Measurements from ENCODE around the gene MIB2. TPM values are rescaled to one million over a fixed set of nuclear protein-coding genes. Genes with fewer than 3 reads are reported as not detected.

Gene MIB2
- total RNA-seq, 1 donor from 2014 or later: 7.5 TPM

GRCh38 chr1:1601564-1602303 is 13.6 kb upstream of the MIB2 start:
- Histone ChIP-seq H3F3A (ENCODE audit: low read depth) (peaks cover 17% of the 10 kb centered on the region), H3K79me2 (ENCODE audit: low read depth) (no peaks in the 10 kb centered on the region), H3K27me3 (peaks cover 70% of the 10 kb centered on the region), H3K9me3 (ENCODE audit: low read depth) (no peaks in the 10 kb centered on the region), H2AFZ (replicated peaks) (no peak overlapping the region), H4K20me1 (ENCODE audit: low read depth) (peaks cover 21% of the 10 kb centered on the region), H3K4me1 (peaks cover 10% of the 10 kb centered on the region), H3K4me2 (no peak overlapping the region), H3K36me3 (no peaks in the 10 kb centered on the region), H3K27ac (no peak overlapping the region), H3K4me3 (no peak overlapping the region), H3K9ac (no peak overlapping the region)
- peaks cover 9% of the 10 kb centered on the region for H3K4me1 Mint-ChIP-seq
- TF ChIP-seq CTCF (IDR thresholded peaks at IDR 0.05): no peak
- no peak for TF ChIP-seq EZH2 (IDR thresholded peaks at IDR 0.05)
- TF ChIP-seq EZH2phosphoT487 (IDR thresholded peaks at IDR 0.05): no peak
- H3K27ac Mint-ChIP-seq: no peak overlapping the region
- peaks cover 16% of the 10 kb centered on the region for H3K27me3 Mint-ChIP-seq (ENCODE audit: insufficient read depth, low read depth)
- H3K36me3 Mint-ChIP-seq: no peaks in the 10 kb centered on the region
- peak overlapping the region; percentile 13 for H3K4me3 Mint-ChIP-seq
- no peak for DNase-seq (ENCODE audit: low spot score)
- no peaks in the 10 kb centered on the region for H3K9me3 Mint-ChIP-seq

- no peak overlapping the region for H3K4me3 ChIP-seq
- peaks cover 63% of the 10 kb centered on the region for H3K27me3 ChIP-seq
- TF ChIP-seq EZH2 (IDR thresholded peaks at IDR 0.05) (no peak), EZH2phosphoT487 (IDR thresholded peaks at IDR 0.05) (no peak), CTCF (IDR thresholded peaks at IDR 0.05) (no peak)
- H3K4me1 ChIP-seq: peaks cover 6% of the 10 kb centered on the region
- no peak overlapping the region for H3K27ac ChIP-seq
- H3K4me1 Mint-ChIP-seq: peaks cover 9% of the 10 kb centered on the region
- no peaks in the 10 kb centered on the region for H3K79me2 ChIP-seq (ENCODE audit: low read depth)
- no peak overlapping the region for H3K4me2 ChIP-seq
- H2AFZ ChIP-seq (replicated peaks): no peak overlapping the region
- DNase-seq (ENCODE audit: low spot score): no peak
- H4K20me1 ChIP-seq (ENCODE audit: low read depth): peaks cover 21% of the 10 kb centered on the region
- H3K36me3 ChIP-seq: no peaks in the 10 kb centered on the region
- H3K36me3 Mint-ChIP-seq: no peaks in the 10 kb centered on the region
- H3K4me3 Mint-ChIP-seq: peak overlapping the region; percentile 13
- H3F3A ChIP-seq (ENCODE audit: low read depth): peaks cover 16% of the 10 kb centered on the region
- no peaks in the 10 kb centered on the region for H3K9me3 Mint-ChIP-seq
- H3K27ac Mint-ChIP-seq: no peak overlapping the region
- no peaks in the 10 kb centered on the region for H3K9me3 ChIP-seq (ENCODE audit: low read depth)
- H3K27me3 Mint-ChIP-seq (ENCODE audit: insufficient read depth, low read depth): peaks cover 16% of the 10 kb centered on the region
- H3K9ac ChIP-seq: no peak overlapping the region
Measured at GRCh38 chr1:1602304-1602967, 12.9 kb upstream of the MIB2 start.

GRCh38 chr1:1602968-1603506 is 12.3 kb upstream of the MIB2 start:
- H3K27ac Mint-ChIP-seq: no peak overlapping the region
- no peak overlapping the region for H3K4me3 Mint-ChIP-seq
- H4K20me1 ChIP-seq (ENCODE audit: low read depth): peaks cover 18% of the 10 kb centered on the region
- TF ChIP-seq EZH2phosphoT487 (IDR thresholded peaks at IDR 0.05): no peak
- no peak for TF ChIP-seq CTCF (IDR thresholded peaks at IDR 0.05)
- no peak for TF ChIP-seq EZH2 (IDR thresholded peaks at IDR 0.05)
- peaks cover 3% of the 10 kb centered on the region for H3K4me1 ChIP-seq
- H2AFZ ChIP-seq (replicated peaks): no peak overlapping the region
- no peaks in the 10 kb centered on the region for H3K79me2 ChIP-seq (ENCODE audit: low read depth)
- peaks cover 16% of the 10 kb centered on the region for H3F3A ChIP-seq (ENCODE audit: low read depth)
- H3K27me3 ChIP-seq: peaks cover 57% of the 10 kb centered on the region
- no peaks in the 10 kb centered on the region for H3K36me3 Mint-ChIP-seq
- no peaks in the 10 kb centered on the region for H3K9me3 Mint-ChIP-seq
- no peaks in the 10 kb centered on the region for H3K9me3 ChIP-seq (ENCODE audit: low read depth)
- H3K4me3 ChIP-seq: no peak overlapping the region
- H3K27me3 Mint-ChIP-seq (ENCODE audit: insufficient read depth, low read depth): peaks cover 16% of the 10 kb centered on the region
- H3K36me3 ChIP-seq: no peaks in the 10 kb centered on the region
- peaks cover 4% of the 10 kb centered on the region for H3K4me1 Mint-ChIP-seq
- no peak overlapping the region for H3K4me2 ChIP-seq
- H3K27ac ChIP-seq: no peak overlapping the region
- no peak overlapping the region for H3K9ac ChIP-seq
- DNase-seq (ENCODE audit: low spot score): no peak

Measured in neural progenitor cell (in vitro differentiated cells).